A549 treated with dexamethasone at 1 μM for 4 hours (cell line): Measurements from ENCODE around the gene DOP1A. TPM values are rescaled to one million over a fixed set of nuclear protein-coding genes. Genes with fewer than 3 reads are reported as not detected.

Experiments
- total RNA-seq: library from RNA; stranded (reverse); fragments of 200-300 nt; extraction: Qiagen RNA extraction; gene quantifications from 5 replicates; pipeline ENCODE4 v1.2.3, GENCODE V29; 2022

The DOP1A gene, protein sequence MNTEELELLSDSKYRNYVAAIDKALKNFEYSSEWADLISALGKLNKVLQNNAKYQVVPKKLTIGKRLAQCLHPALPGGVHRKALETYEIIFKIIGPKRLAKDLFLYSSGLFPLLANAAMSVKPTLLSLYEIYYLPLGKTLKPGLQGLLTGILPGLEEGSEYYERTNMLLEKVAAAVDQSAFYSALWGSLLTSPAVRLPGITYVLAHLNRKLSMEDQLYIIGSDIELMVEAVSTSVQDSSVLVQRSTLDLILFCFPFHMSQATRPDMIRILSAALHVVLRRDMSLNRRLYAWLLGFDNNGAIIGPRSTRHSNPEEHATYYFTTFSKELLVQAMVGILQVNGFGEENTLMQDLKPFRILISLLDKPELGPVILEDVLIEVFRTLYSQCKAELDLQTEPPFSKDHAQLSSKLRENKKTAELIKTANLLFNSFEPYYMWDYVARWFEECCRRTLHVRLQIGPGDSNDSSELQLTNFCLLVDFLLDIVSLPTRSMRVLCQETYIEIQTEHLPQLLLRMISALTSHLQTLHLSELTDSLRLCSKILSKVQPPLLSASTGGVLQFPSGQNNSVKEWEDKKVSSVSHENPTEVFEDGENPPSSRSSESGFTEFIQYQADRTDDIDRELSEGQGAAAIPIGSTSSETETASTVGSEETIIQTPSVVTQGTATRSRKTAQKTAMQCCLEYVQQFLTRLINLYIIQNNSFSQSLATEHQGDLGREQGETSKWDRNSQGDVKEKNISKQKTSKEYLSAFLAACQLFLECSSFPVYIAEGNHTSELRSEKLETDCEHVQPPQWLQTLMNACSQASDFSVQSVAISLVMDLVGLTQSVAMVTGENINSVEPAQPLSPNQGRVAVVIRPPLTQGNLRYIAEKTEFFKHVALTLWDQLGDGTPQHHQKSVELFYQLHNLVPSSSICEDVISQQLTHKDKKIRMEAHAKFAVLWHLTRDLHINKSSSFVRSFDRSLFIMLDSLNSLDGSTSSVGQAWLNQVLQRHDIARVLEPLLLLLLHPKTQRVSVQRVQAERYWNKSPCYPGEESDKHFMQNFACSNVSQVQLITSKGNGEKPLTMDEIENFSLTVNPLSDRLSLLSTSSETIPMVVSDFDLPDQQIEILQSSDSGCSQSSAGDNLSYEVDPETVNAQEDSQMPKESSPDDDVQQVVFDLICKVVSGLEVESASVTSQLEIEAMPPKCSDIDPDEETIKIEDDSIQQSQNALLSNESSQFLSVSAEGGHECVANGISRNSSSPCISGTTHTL (N-terminal part only)
- 2.0 to 3.6 TPM (median 2.6 TPM) in 5 replicates for total RNA-seq

DNA sequence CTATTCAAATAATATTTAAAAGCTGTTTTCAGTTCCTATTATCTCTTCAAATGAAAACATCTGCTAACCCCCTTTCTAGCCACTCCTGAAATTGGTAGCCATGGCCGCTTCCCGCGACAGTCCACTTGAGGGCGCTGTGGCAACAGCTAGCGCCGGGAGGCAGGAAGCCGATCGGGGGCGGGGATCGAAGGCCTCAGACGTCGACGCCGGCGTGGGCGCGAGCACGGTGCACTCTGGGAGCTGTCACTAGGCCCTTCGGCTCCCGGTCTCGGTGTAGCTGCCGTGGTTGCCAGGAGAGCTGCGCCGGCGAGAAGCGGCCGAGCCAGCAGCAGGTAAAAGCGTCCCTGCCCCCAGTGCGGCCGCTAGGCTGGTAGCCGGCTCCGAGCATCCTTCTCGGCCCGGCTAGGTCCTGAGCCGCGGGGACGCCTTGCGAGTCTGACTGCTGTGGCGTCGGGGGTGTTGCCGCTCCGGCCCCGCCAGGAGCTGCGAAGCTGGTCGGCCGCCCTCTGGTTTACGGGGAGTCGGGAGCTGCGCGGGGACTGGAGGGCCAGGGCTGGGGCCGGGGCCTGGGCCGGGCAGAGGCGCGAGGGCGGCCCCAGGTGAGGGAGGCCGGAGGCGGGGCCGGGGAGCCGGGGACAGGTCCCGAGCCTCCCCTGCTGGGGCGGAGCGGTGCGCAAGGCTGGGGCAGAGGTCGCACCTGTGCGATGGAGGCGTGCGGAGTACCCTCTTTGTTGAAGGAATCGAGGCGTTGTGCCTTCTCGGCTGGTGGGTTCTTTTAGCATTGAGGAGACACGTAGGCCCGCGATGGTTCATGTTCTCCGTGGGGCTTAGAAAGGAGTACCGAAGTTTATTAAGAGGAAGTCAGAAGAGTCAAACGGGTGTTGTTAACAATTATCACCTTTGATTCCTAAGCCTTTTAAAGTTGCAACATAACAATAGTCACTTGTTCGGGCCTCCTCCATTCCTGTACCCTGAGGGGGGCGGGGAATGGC lies at the start of gene DOP1A:
Gene DOP1A, plus strand, starts transcription at position 224 of the 992 bp plus-strand sequence. CDS start 29,307 bp downstream, outside the sequence.

DNA sequence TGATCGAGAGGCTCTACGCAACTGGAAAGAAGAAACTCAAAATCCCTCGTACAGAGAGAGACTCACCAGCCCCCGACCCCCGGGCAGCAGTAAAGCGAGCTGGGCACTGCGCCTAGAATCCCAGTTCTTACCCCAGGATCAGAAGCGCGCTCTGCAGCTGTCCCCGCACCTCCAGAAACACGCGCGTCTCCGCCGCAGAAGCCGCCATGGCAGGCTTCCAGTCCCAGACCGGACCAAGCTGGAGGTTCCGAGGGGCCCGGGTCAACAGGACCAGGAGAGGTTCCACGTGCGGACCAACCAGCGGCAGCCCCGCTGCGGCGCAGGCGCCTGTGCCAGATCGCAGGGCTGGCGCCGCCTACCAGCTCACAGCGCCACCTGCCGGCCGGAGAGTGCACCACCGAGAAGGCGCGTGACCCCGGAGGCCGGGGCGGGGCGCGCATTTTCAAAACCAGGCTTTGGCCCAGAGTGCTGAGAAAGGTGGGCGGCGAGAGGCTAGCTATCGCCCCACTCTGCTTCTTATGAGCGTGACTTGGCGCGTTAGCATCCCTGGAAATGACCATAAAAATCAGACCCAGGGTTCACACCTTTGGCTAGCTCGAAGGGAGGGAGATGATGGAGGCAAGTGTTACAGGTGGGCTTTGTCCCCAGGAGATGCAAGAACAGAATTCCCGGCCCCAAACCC lies 1.8 kb upstream of the DOP1A start, which contains the start of gene UBE3D:
Gene UBE3D, minus strand, starts transcription at position 331 of the 682 bp plus-strand sequence. Its CDS starts 123 bp downstream, at position 208.

DNA sequence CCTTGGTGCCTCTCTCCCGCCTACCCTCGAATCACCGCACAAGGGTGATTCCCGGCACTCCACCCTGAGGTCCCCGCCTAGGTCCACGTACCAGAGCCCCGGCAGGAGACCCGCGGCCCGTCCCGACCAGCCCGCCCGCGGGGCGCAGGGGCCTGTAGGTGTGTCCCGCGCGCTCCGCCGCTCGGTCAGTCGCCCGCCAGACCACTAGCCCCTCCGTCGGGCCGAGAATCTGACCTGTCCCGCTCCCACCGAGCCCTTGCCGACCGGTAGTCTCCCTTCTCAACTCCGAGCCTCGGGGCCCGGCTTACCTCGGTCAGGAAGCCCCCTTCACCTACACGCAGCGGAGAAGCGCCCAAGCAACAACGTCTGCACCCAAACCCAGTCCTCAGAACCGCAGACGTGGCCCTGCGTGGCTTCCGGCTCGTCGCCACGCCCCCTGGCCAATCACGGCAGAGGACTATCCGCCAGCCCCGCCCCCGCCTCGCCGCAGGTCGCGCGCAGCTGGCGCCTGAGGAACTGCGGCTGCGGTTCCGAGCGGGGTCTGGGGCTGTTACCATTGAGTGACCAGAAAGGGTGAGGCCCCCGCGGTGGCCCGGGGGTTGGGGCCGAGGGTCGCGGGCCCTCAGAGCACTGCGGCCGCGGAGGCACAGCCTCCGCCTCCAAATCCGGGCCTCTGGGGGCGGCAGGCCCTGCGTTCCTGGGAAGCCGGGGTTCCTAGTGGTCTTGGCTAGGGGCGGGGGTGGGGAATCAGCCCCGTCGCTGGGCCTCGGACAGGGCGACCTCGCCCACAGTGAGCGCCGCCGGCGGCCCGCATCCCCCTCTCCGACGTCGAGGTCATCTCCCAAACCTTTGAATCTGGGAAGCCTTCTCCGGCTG lies 125.6 kb downstream of the DOP1A start, which contains the start of the genes PGM3 and RWDD2A:
Gene PGM3, minus strand, starts transcription at position 395 of the 876 bp plus-strand sequence. CDS start 2,253 bp downstream, outside the sequence.
Gene RWDD2A, plus strand, starts transcription at position 487 of the 876 bp plus-strand sequence. CDS start 1,095 bp downstream, outside the sequence.

Other genes starting within 250 kb of the DOP1A start
- 2.8 to 3.7 TPM (median 2.8 TPM) in 5 replicates for gene UBE3D, start 1.8 kb upstream of the DOP1A start, total RNA-seq
- gene PGM3, start 125.6 kb downstream of the DOP1A start, total RNA-seq: 20.4 to 28.2 TPM (median 25.3 TPM) in 5 replicates
- gene RWDD2A, start 125.7 kb downstream of the DOP1A start, total RNA-seq: 1.3 to 1.9 TPM (median 1.7 TPM) in 5 replicates